Neural cell (in vitro differentiated cells): ENCODE results near the gene C3AR1. TPM values are rescaled to one million over a fixed set of nuclear protein-coding genes. Genes with fewer than 3 reads are reported as not detected.
"Not testable (repeated sequence)": the region's sequence is repeated elsewhere in the genome, so short reads cannot be mapped to it uniquely, and the experiment has no call there.

ENCODE experiments used
- H2AFZ ChIP-seq: fragments of 200-600, 300-800 bp; sonication (generic), shearing (Covaris generic); 2 replicates; pipeline ENCODE4 v1.6.0; 2014; ENCODE audit warnings: low read depth, mild to moderate bottlenecking, antibody characterized with exemption, low read length, moderate library complexity
- H3F3A ChIP-seq: fragments of 200-600 bp; shearing (Covaris generic); 2 replicates; pipeline ENCODE4 v1.6.1; 2016; ENCODE audit warnings: mild to moderate bottlenecking, moderate library complexity, mixed read lengths, antibody characterized with exemption, low read length; ENCODE audit not compliant: insufficient read depth, poor library complexity, severe bottlenecking
- H3K27ac ChIP-seq: fragments of 200-600, 300-800 bp; sonication (generic), shearing (Covaris generic); 2 replicates; pipeline ENCODE4 v1.5.1; 2014; ENCODE audit warnings: mild to moderate bottlenecking, low read length, moderate library complexity
- H3K27me3 ChIP-seq: fragments of 300-800, 200-600 bp; sonication (generic), shearing (Covaris generic); 2 replicates; pipeline ENCODE4 v1.6.0; 2014; ENCODE audit warnings: mild to moderate bottlenecking, low read depth, low read length, moderate library complexity; ENCODE audit not compliant: insufficient read depth
- H3K36me3 ChIP-seq: fragments of 300-800, 200-600 bp; sonication (generic), shearing (Covaris generic); 2 replicates; pipeline ENCODE4 v1.5.1; 2014; ENCODE audit warnings: mild to moderate bottlenecking, antibody characterized with exemption, low read length, moderate library complexity; ENCODE audit not compliant: insufficient read depth
- H3K4me2 ChIP-seq: fragments of 300-800, 200-600 bp; sonication (generic), shearing (Covaris generic); 2 replicates; pipeline ENCODE4 v1.6.0; 2014; ENCODE audit warnings: mild to moderate bottlenecking, low read length
- H3K4me3 ChIP-seq: fragments of 300-800, 200-600 bp; sonication (generic), shearing (Covaris generic); 2 replicates; pipeline ENCODE4 v1.5.1; 2014; ENCODE audit warnings: mild to moderate bottlenecking, low read length, moderate library complexity
- H3K79me2 ChIP-seq: fragments of 200-600 bp; shearing (Covaris generic); replicated peaks from 2 replicates; pipeline ENCODE4 v1.6.0; 2014; ENCODE audit warnings: mild to moderate bottlenecking, low read length, moderate library complexity; ENCODE audit not compliant: insufficient read depth
- H3K9ac ChIP-seq: fragments of 300-800, 200-600 bp; sonication (generic), shearing (Covaris generic); 2 replicates; pipeline ENCODE4 v1.6.1; 2016; ENCODE audit warnings: mild to moderate bottlenecking, low read length, mixed read lengths
- H3K9me2 ChIP-seq: fragments of 200-600 bp; shearing (Covaris generic); 2 replicates; pipeline ENCODE4 v1.6.1; 2016; ENCODE audit warnings: mild to moderate bottlenecking, low read length, mixed read lengths; ENCODE audit not compliant: insufficient read depth
- H3K9me3 ChIP-seq: fragments of 200-600, 300-800 bp; sonication (generic), shearing (Covaris generic); 2 replicates; pipeline ENCODE4 v1.6.1; 2016; ENCODE audit warnings: mild to moderate bottlenecking, mixed run types, low read length, moderate library complexity, mixed read lengths
- H4K20me1 ChIP-seq: fragments of 200-600 bp; shearing (Covaris generic); 2 replicates; pipeline ENCODE4 v1.6.1; 2016; ENCODE audit warnings: mild to moderate bottlenecking, mixed run types; ENCODE audit not compliant: insufficient read depth
- EP300 ChIP-seq: fragments of 450-650 bp; conservative IDR thresholded peaks from 2 replicates; pipeline ENCODE4 v1.6.1; 2014; ENCODE audit warnings: antibody characterized with exemption, mild to moderate bottlenecking, moderate library complexity; ENCODE audit not compliant: poor library complexity, severe bottlenecking
- EZH2 ChIP-seq: fragments of 200-600, 300-800 bp; shearing (Covaris generic), sonication (generic); IDR thresholded peaks from 2 replicates; pipeline ENCODE4 v1.6.1; 2014; ENCODE audit warnings: antibody characterized with exemption, low read length, borderline replicate concordance, mild to moderate bottlenecking; ENCODE audit not compliant: insufficient read depth, poor library complexity, severe bottlenecking
- MXI1 ChIP-seq: fragments of 450-650 bp; conservative IDR thresholded peaks from 2 replicates; pipeline ENCODE4 v1.6.1; 2014; ENCODE audit warnings: antibody characterized with exemption, mild to moderate bottlenecking; ENCODE audit not compliant: poor library complexity, severe bottlenecking
- POLR2AphosphoS5 ChIP-seq: IDR thresholded peaks from 2 replicates; pipeline ENCODE4 v1.6.1; 2012
- RAD21 ChIP-seq: fragments of 450-650 bp; conservative IDR thresholded peaks from 2 replicates; pipeline ENCODE4 v1.6.1; 2014; ENCODE audit warnings: antibody characterized with exemption, mild to moderate bottlenecking, moderate library complexity
- SMC3 ChIP-seq: fragments of 450-650 bp; conservative IDR thresholded peaks from 2 replicates; pipeline ENCODE4 v1.6.1; 2014; ENCODE audit warnings: antibody characterized with exemption, mild to moderate bottlenecking, moderate library complexity; ENCODE audit not compliant: poor library complexity
- TAF1 ChIP-seq: IDR thresholded peaks from 2 replicates; pipeline ENCODE4 v1.6.1; 2012; ENCODE audit warnings: low read depth
- polyA plus RNA-seq: library from polyadenylated mRNA; depleted of rRNA; stranded (reverse); fragments of >200 nt; gene quantifications from 2 replicates; pipeline ENCODE4 v1.2.3, GENCODE V29; 2014
- TF ChIP-seq, protein P1 (sequence below): fragments of 450-650 bp; IDR thresholded peaks from 2 replicates; pipeline ENCODE4 v1.5.1; 2014; ENCODE audit warnings: antibody characterized with exemption, mild to moderate bottlenecking, moderate library complexity; ENCODE audit not compliant: poor library complexity, severe bottlenecking
- TF ChIP-seq, protein P2 (sequence below): IDR thresholded peaks from 2 replicates; pipeline ENCODE4 v1.6.1; 2012; ENCODE audit warnings: borderline replicate concordance

The C3AR1 gene
- polyA plus RNA-seq, 1 donor from 2014 or later, result not detected

DNA sequence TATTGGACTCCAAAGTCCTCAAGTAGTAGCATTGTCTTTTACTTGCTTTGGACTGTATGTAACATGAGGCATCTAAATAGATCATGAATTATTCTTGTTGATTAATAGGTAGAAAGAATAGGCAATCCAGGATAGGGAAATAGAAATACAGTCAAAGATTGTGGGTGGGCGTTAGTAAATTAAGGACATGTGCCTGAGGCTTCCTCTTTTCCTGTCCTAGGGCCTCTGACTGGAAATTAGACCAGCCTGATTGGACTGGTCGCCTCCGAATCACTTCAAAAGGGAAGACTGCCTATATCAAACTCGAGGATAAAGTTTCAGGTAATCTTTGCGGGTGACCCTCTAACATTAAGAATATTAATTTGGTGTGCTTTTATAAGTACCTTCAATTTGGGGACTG lies 23.6 kb upstream of the C3AR1 start:
- Histone ChIP-seq H4K20me1 (no peaks in the 10 kb centered on the region), H3F3A (no peaks in the 10 kb centered on the region), H3K9me3 (no peaks in the 10 kb centered on the region), H3K9ac (no peak overlapping the region), H3K9me2 (no peaks in the 10 kb centered on the region), H3K4me3 (no peak overlapping the region), H3K36me3 (peaks cover 6% of the 10 kb centered on the region), H3K27me3 (no peaks in the 10 kb centered on the region), H3K27ac (no peak overlapping the region), H3K79me2 (peaks cover 44% of the 10 kb centered on the region), H2AFZ (no peak overlapping the region), H3K4me2 (no peak overlapping the region)
- TF ChIP-seq MXI1 (no peak), EP300 (no peak), POLR2AphosphoS5 (no peak), RAD21 (no peak), EZH2 (no peak), TAF1 (no peak), SMC3 (no peak)
- TF ChIP-seq, protein P1, sequence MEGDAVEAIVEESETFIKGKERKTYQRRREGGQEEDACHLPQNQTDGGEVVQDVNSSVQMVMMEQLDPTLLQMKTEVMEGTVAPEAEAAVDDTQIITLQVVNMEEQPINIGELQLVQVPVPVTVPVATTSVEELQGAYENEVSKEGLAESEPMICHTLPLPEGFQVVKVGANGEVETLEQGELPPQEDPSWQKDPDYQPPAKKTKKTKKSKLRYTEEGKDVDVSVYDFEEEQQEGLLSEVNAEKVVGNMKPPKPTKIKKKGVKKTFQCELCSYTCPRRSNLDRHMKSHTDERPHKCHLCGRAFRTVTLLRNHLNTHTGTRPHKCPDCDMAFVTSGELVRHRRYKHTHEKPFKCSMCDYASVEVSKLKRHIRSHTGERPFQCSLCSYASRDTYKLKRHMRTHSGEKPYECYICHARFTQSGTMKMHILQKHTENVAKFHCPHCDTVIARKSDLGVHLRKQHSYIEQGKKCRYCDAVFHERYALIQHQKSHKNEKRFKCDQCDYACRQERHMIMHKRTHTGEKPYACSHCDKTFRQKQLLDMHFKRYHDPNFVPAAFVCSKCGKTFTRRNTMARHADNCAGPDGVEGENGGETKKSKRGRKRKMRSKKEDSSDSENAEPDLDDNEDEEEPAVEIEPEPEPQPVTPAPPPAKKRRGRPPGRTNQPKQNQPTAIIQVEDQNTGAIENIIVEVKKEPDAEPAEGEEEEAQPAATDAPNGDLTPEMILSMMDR, result no peak
- TF ChIP-seq, protein P2, sequence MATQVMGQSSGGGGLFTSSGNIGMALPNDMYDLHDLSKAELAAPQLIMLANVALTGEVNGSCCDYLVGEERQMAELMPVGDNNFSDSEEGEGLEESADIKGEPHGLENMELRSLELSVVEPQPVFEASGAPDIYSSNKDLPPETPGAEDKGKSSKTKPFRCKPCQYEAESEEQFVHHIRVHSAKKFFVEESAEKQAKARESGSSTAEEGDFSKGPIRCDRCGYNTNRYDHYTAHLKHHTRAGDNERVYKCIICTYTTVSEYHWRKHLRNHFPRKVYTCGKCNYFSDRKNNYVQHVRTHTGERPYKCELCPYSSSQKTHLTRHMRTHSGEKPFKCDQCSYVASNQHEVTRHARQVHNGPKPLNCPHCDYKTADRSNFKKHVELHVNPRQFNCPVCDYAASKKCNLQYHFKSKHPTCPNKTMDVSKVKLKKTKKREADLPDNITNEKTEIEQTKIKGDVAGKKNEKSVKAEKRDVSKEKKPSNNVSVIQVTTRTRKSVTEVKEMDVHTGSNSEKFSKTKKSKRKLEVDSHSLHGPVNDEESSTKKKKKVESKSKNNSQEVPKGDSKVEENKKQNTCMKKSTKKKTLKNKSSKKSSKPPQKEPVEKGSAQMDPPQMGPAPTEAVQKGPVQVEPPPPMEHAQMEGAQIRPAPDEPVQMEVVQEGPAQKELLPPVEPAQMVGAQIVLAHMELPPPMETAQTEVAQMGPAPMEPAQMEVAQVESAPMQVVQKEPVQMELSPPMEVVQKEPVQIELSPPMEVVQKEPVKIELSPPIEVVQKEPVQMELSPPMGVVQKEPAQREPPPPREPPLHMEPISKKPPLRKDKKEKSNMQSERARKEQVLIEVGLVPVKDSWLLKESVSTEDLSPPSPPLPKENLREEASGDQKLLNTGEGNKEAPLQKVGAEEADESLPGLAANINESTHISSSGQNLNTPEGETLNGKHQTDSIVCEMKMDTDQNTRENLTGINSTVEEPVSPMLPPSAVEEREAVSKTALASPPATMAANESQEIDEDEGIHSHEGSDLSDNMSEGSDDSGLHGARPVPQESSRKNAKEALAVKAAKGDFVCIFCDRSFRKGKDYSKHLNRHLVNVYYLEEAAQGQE, result no peak

DNA sequence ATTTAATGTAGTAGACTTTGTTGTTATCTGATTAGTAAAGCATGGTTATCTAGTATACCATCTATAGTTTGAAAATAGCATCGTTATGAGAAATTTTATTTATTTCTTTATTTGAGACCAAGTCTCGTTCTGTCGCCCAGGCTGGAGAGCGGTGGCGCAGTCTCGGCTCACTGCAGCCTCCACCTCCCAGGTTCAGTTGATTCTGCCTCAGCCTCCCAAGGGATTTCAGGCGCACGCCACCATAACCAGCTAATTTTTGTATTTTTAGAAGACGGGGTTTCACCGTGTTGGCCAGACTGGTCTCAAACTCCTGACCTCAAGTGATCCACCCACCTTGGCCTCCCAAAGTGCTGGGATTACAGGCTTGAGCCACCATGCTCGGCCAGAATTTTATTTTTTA lies 23.1 kb upstream of the C3AR1 start:
- H2AFZ ChIP-seq, H3K36me3 ChIP-seq, H4K20me1 ChIP-seq, H3K27ac ChIP-seq, H3K4me3 ChIP-seq, H3K27me3 ChIP-seq, H3K4me2 ChIP-seq, H3K9me2 ChIP-seq, H3F3A ChIP-seq, H3K9ac ChIP-seq, H3K9me3 ChIP-seq: not testable (repeated sequence)
- peaks cover 49% of the 10 kb centered on the region for H3K79me2 ChIP-seq

DNA sequence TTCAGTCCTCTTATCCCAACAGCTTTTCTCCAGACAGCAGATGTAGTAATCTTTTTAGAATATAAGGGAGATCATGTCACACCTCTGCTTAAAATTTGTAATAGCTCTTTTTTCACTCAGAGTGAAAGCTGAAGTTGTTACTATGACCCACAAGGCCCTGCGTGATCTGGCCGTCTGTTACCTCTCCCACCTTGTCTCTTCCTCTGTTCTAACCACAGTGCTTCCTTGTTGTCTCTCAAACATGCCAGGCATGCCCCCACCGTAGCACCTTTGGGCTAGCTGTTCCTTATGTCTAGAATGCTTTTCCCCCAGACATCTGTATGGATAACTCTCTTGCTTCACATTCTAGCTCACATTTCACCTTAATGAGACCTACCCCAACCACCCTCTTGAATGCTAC lies 22.4 kb upstream of the C3AR1 start:
- H3F3A ChIP-seq, result no peaks in the 10 kb centered on the region
- H3K36me3 ChIP-seq, result no peaks in the 10 kb centered on the region
- no peak overlapping the region for H2AFZ ChIP-seq
- H3K79me2 ChIP-seq, result peaks cover 56% of the 10 kb centered on the region
- no peaks in the 10 kb centered on the region for H3K9me3 ChIP-seq
- no peaks in the 10 kb centered on the region for H3K27me3 ChIP-seq
- no peak overlapping the region for H3K4me3 ChIP-seq
- no peak for TF ChIP-seq MXI1
- no peak for TF ChIP-seq SMC3
- TF ChIP-seq, protein P2, result no peak
- no peak for TF ChIP-seq TAF1
- no peak for TF ChIP-seq RAD21
- TF ChIP-seq, protein P1, result no peak
- no peak for TF ChIP-seq POLR2AphosphoS5
- TF ChIP-seq EZH2, result no peak
- no peak for TF ChIP-seq EP300
- H3K9ac ChIP-seq, result no peak overlapping the region
- no peaks in the 10 kb centered on the region for H3K9me2 ChIP-seq
- no peak overlapping the region for H3K27ac ChIP-seq
- H4K20me1 ChIP-seq, result no peaks in the 10 kb centered on the region
- no peak overlapping the region for H3K4me2 ChIP-seq
